OCI-LY1 (cell line): ENCODE measurements around the gene STAU1.

Experiments
- EZH2 ChIP-seq: fragments of 200-600 bp; sonication (generic), shearing (Covaris generic); IDR thresholded peaks from 2 replicates; pipeline ENCODE4 v1.8.0; 2017; ENCODE audit warnings: borderline replicate concordance, mixed run types, mild to moderate bottlenecking, antibody characterized with exemption, low read length, moderate library complexity, mixed read lengths
- TF ChIP-seq, protein P1 (sequence below): fragments of 200-600 bp; sonication (generic), shearing (Covaris generic); IDR thresholded peaks from 2 replicates; pipeline ENCODE4 v1.5.1; 2017; ENCODE audit warnings: mild to moderate bottlenecking, antibody characterized with exemption, low read length, moderate library complexity, mixed read lengths

- TF ChIP-seq EZH2: no peak
- TF ChIP-seq, protein P1, sequence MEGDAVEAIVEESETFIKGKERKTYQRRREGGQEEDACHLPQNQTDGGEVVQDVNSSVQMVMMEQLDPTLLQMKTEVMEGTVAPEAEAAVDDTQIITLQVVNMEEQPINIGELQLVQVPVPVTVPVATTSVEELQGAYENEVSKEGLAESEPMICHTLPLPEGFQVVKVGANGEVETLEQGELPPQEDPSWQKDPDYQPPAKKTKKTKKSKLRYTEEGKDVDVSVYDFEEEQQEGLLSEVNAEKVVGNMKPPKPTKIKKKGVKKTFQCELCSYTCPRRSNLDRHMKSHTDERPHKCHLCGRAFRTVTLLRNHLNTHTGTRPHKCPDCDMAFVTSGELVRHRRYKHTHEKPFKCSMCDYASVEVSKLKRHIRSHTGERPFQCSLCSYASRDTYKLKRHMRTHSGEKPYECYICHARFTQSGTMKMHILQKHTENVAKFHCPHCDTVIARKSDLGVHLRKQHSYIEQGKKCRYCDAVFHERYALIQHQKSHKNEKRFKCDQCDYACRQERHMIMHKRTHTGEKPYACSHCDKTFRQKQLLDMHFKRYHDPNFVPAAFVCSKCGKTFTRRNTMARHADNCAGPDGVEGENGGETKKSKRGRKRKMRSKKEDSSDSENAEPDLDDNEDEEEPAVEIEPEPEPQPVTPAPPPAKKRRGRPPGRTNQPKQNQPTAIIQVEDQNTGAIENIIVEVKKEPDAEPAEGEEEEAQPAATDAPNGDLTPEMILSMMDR: no peak
Observed at GRCh38 chr20:49123982-49124381, 64.2 kb downstream of the STAU1 start.
